GM23338 (cell line): ENCODE data around the gene UFSP1. TPM values are rescaled to one million over a fixed set of nuclear protein-coding genes. Genes with fewer than 3 reads are reported as not detected.

ENCODE experiments used
- ATAC-seq: fragments of 200-7000 bp; cut with Tn5 transposase; 3 replicates; pipeline ENCODE4 v1.9.1; 2020
- DNase-seq: peaks from one replicate; pipeline ENCODE4 v3.0.0-alpha.2; 2015; ENCODE audit warnings: low spot score
- H2AFZ ChIP-seq: fragments of 200-600 bp; sonication (generic); 2 replicates; pipeline ENCODE4 v1.8.0; 2016; ENCODE audit warnings: antibody characterized with exemption, mild to moderate bottlenecking, moderate library complexity
- H3F3A ChIP-seq: fragments of 200-600 bp; sonication (generic); replicated peaks from 2 replicates; pipeline ENCODE4 v1.8.0; 2017; ENCODE audit warnings: antibody characterized with exemption, mixed run types, low read depth
- H3K27ac ChIP-seq: fragments of 200-600 bp; sonication (generic); 2 replicates; pipeline ENCODE4 v1.6.1; 2016; ENCODE audit warnings: low read depth
- H3K27me3 ChIP-seq: fragments of 200-600 bp; sonication (generic); 2 replicates; pipeline ENCODE4 v1.8.0; 2016; ENCODE audit warnings: mild to moderate bottlenecking, mixed run types, moderate library complexity; ENCODE audit not compliant: insufficient read depth
- H3K36me3 ChIP-seq: fragments of 200-600 bp; sonication (generic); 2 replicates; pipeline ENCODE4 v1.8.0; 2016; ENCODE audit warnings: mild to moderate bottlenecking; ENCODE audit not compliant: insufficient read depth
- H3K4me1 ChIP-seq: fragments of 200-600 bp; sonication (generic); 2 replicates; pipeline ENCODE4 v1.8.0; 2016; ENCODE audit warnings: mild to moderate bottlenecking, moderate library complexity; ENCODE audit not compliant: insufficient read depth
- H3K4me2 ChIP-seq: fragments of 200-600 bp; sonication (generic); 2 replicates; pipeline ENCODE4 v1.7.1; 2017; ENCODE audit warnings: mixed run types
- H3K4me3 ChIP-seq: fragments of 200-600 bp; sonication (generic); 2 replicates; pipeline ENCODE4 v1.6.1; 2016; ENCODE audit warnings: mixed run types
- H3K79me2 ChIP-seq: fragments of 200-600 bp; sonication (generic); replicated peaks from 2 replicates; pipeline ENCODE4 v1.8.0; 2017; ENCODE audit warnings: mild to moderate bottlenecking; ENCODE audit not compliant: insufficient read depth
- H3K9me2 ChIP-seq: fragments of 200-600 bp; sonication (generic); 2 replicates; pipeline ENCODE4 v1.8.0; 2017; ENCODE audit not compliant: insufficient read depth
- H4K20me1 ChIP-seq: fragments of 200-600 bp; sonication (generic); replicated peaks from 2 replicates; pipeline ENCODE4 v1.8.0; 2017; ENCODE audit warnings: mild to moderate bottlenecking; ENCODE audit not compliant: insufficient read depth
- H3K27ac Mint-ChIP-seq: 2 replicates; pipeline ENCODE4 v1.8.0; 2020; ENCODE audit warnings: inconsistent platforms, mild to moderate bottlenecking, moderate library complexity, mixed read lengths
- H3K27me3 Mint-ChIP-seq: 3 replicates; pipeline ENCODE4 v1.8.0; 2022; ENCODE audit warnings: low read depth, mild to moderate bottlenecking, moderate library complexity, mixed read lengths, inconsistent platforms; ENCODE audit not compliant: insufficient read depth, poor library complexity
- H3K36me3 Mint-ChIP-seq: 3 replicates; pipeline ENCODE4 v1.8.0; 2021; ENCODE audit warnings: low read depth, mild to moderate bottlenecking, inconsistent platforms, moderate library complexity, mixed read lengths
- H3K4me1 Mint-ChIP-seq: 3 replicates; pipeline ENCODE4 v1.8.0; 2020; ENCODE audit warnings: mild to moderate bottlenecking, inconsistent platforms, mixed read lengths
- H3K4me3 Mint-ChIP-seq: 3 replicates; pipeline ENCODE4 v1.8.0; 2021; ENCODE audit warnings: moderate library complexity, mild to moderate bottlenecking, inconsistent platforms, mixed read lengths
- H3K9me3 Mint-ChIP-seq: 3 replicates; pipeline ENCODE4 v1.8.0; 2020; ENCODE audit warnings: moderate library complexity, mild to moderate bottlenecking, inconsistent platforms, mixed read lengths
- CREB1 ChIP-seq: fragments of 250-450 bp; sonication (Bioruptor Pico); IDR thresholded peaks from 2 replicates; pipeline ENCODE4 v1.5.0; 2020; ENCODE audit warnings: low read depth, mild to moderate bottlenecking, moderate library complexity
- ETS1 ChIP-seq: IDR thresholded peaks from 2 replicates; pipeline ENCODE4 v1.6.1; 2016; ENCODE audit warnings: antibody characterized with exemption
- EZH2 ChIP-seq: fragments of 200-600 bp; sonication (generic); IDR thresholded peaks from one replicate; pipeline ENCODE4 v1.8.0; 2017; ENCODE audit warnings: antibody characterized with exemption, mild to moderate bottlenecking, low read depth; ENCODE audit not compliant: unreplicated experiment
- EZH2phosphoT487 ChIP-seq: fragments of 200-600 bp; sonication (generic); IDR thresholded peaks from one replicate; pipeline ENCODE4 v1.8.1; 2018; ENCODE audit warnings: antibody characterized with exemption; ENCODE audit not compliant: unreplicated experiment
- JUNB ChIP-seq: IDR thresholded peaks from one replicate; pipeline ENCODE4 v1.6.1; 2016; ENCODE audit warnings: antibody characterized with exemption; ENCODE audit not compliant: unreplicated experiment
- NANOG ChIP-seq: IDR thresholded peaks from 2 replicates; pipeline ENCODE4 v1.6.1; 2016; ENCODE audit warnings: antibody characterized with exemption, borderline replicate concordance
- POLR2AphosphoS5 ChIP-seq: IDR thresholded peaks from 2 replicates; pipeline ENCODE4 v1.6.1; 2016; ENCODE audit warnings: antibody characterized with exemption, low read depth
- REST ChIP-seq: IDR thresholded peaks from one replicate; pipeline ENCODE4 v1.6.1; 2018; ENCODE audit warnings: antibody characterized with exemption; ENCODE audit not compliant: unreplicated experiment
- STAT1 ChIP-seq: IDR thresholded peaks from one replicate; pipeline ENCODE4 v1.6.1; 2016; ENCODE audit warnings: antibody characterized with exemption; ENCODE audit not compliant: unreplicated experiment
- ZNF114 ChIP-seq: fragments of 250-450 bp; sonication (Bioruptor Pico); IDR thresholded peaks from 2 replicates; pipeline ENCODE4 v1.5.0; 2020; ENCODE audit warnings: mild to moderate bottlenecking, moderate library complexity
- ZNF331 ChIP-seq: fragments of 250-450 bp; sonication (Bioruptor Pico); IDR thresholded peaks from 2 replicates; pipeline ENCODE4 v1.5.0; 2020; ENCODE audit warnings: low read depth, mild to moderate bottlenecking, moderate library complexity
- ZNF462 ChIP-seq: fragments of 250-450 bp; sonication (Bioruptor Pico); IDR thresholded peaks from 2 replicates; pipeline ENCODE4 v1.5.0; 2020; ENCODE audit warnings: mild to moderate bottlenecking, moderate library complexity
- polyA plus RNA-seq: library from polyadenylated mRNA; unstranded; fragments of >200 nt; fragmentation: Nextera tagmentation; extraction: Ambion mirVana; gene quantifications from 2 replicates; pipeline ENCODE4 v1.2.1, GENCODE V29; 2016
- total RNA-seq: library from RNA; depleted of rRNA; stranded (reverse); fragments of >200 nt; shearing (Covaris generic); gene quantifications from 2 replicates; pipeline ENCODE4 v1.2.3, GENCODE V29; 2014
- TF ChIP-seq, protein P1 (sequence below), 2 experiments: fragments of 200-600 bp in 1 of 2; sonication (generic) in 1 of 2; conservative IDR thresholded peaks; 2 replicates each; pipeline versions ENCODE4 v1.5.1 to v1.6.1; 2016 to 2017; ENCODE audit warnings: antibody characterized with exemption in 2 of 2, low read depth in 2 of 2, mild to moderate bottlenecking in 2 of 2, moderate library complexity in 1 of 2

The UFSP1 gene
- total and polyA plus RNA-seq, 2 experiments from 2014 or later, result 2.0 to 11.8 TPM

DNA sequence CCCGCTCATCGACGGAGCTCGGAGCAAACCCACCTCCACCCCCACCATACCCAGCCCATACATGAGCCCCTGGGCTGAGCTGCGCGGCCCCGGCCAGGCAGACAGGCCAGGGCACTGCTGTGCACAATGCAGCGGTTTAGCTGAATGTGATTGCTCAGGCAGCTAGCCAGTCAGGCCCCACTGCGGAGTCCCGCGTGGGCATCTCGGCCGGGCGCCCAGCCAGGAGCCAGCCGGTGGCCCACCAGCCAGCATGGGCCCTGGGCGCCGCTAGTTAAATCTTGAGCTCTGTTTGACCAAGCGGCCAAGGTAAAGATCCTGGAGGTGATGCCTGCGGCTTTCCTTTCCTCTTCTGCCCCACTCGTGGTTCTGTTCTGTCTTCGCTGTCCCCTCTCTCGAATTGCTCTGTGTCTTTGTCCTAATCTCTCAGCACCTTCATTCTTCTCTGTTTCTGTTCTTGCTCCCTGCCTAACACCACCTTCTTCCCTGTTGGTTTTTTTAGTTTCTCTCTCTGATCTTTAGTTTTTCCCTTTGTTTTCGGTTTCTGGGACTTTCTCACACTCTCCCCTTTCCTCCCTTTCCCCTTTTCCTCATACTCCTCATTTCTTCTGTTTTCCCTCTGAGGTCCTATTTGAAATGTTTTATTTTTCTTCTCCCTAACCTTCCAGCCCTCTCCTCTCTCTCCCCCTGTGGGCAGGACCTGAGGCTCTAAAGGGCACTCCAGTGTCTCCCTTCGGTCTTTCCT lies 6.6 kb downstream of the UFSP1 start:
- Mint-ChIP-seq H3K27ac (peak overlapping the region; percentile 18; the same call in 1 of the 2 replicates), H3K4me3 (no peak overlapping the region; the same call in 2 of the 3 replicates), H3K36me3 (peaks cover 98% of the 10 kb centered on the region), H3K4me1 (peaks cover 41% of the 10 kb centered on the region), H3K9me3 (no peaks in the 10 kb centered on the region; the same call in 2 of the 3 replicates), H3K27me3 (peaks cover 13% of the 10 kb centered on the region)
- H3K36me3 ChIP-seq, result peaks cover 51% of the 10 kb centered on the region
- no peaks in the 10 kb centered on the region for H3K27me3 ChIP-seq
- H3K79me2 ChIP-seq, result peaks cover 53% of the 10 kb centered on the region
- ATAC-seq, result no peak
- H3K9me2 ChIP-seq, result no peaks in the 10 kb centered on the region
- TF ChIP-seq ZNF462 (CRISPR knock-in tag) (no peak), ETS1 (no peak), CREB1 (CRISPR knock-in tag) (no peak), ZNF331 (CRISPR knock-in tag) (no peak), NANOG (no peak), ZNF114 (CRISPR knock-in tag) (no peak), REST (no peak), EZH2phosphoT487 (no peak), STAT1 (no peak), JUNB (no peak), POLR2AphosphoS5 (no peak), EZH2 (no peak)
- TF ChIP-seq, protein P1, sequence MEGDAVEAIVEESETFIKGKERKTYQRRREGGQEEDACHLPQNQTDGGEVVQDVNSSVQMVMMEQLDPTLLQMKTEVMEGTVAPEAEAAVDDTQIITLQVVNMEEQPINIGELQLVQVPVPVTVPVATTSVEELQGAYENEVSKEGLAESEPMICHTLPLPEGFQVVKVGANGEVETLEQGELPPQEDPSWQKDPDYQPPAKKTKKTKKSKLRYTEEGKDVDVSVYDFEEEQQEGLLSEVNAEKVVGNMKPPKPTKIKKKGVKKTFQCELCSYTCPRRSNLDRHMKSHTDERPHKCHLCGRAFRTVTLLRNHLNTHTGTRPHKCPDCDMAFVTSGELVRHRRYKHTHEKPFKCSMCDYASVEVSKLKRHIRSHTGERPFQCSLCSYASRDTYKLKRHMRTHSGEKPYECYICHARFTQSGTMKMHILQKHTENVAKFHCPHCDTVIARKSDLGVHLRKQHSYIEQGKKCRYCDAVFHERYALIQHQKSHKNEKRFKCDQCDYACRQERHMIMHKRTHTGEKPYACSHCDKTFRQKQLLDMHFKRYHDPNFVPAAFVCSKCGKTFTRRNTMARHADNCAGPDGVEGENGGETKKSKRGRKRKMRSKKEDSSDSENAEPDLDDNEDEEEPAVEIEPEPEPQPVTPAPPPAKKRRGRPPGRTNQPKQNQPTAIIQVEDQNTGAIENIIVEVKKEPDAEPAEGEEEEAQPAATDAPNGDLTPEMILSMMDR (conservative IDR thresholded peaks at IDR 0.05; ENCODE audit: low read depth in 2 of 2), result no peak
- peaks cover 51% of the 10 kb centered on the region for H3F3A ChIP-seq
- peaks cover 48% of the 10 kb centered on the region for H4K20me1 ChIP-seq
- H3K4me2 ChIP-seq, result no peak overlapping the region
- peak overlapping the region; percentile 78 for H3K27ac ChIP-seq
- DNase-seq, result no peak
- H2AFZ ChIP-seq, result no peak overlapping the region
- peaks cover 3% of the 10 kb centered on the region for H3K4me1 ChIP-seq
- H3K4me3 ChIP-seq, result no peak overlapping the region
